ENCODE data around the gene JSRP1. TPM values are rescaled to one million over a fixed set of nuclear protein-coding genes. Genes with fewer than 3 reads are reported as not detected.

Gene JSRP1
- total and polyA plus RNA-seq, 2 experiments from 2014 or later = 2.4 to 3.1 TPM

DNA sequence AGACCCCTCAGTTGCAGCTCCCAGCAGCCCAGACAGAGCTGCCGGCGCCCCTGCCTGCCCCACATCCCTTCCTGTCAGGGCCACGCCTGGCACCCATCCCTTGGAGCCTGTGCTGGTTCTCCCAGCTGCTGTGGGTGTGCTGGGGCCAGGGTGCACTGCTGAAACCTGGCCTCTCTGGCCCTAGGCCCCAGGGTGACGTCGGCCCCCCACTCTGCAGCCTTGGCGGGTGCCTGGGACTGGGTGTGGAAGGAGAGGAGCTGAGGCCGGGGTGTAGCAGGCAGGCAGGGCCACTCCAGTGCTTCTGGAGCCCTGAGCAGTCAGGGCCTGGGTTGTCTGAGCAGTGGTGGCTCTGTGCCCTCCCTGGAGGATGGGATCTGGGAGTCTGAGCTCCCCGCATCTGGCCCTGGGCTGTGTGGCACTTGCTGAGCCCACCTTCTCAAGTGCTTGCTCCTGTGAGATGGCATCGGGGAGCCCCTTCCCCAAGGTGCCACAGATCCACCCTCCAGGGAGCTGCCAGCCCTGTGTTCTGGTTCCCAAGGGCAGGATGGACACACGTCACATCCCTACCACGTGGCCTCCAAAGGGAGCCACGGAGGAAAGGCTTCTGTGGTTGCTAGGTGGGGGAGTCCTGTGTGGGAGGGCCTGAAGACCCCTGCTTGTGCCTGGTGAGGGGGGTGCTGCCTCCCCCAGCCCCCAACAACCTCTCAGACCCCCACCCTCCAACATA is 25.2 kb downstream of the JSRP1 start:
- H3K4me3 ChIP-seq = no peak overlapping the region
- H3K27ac Mint-ChIP-seq = no peak overlapping the region
- no peak overlapping the region for H3K4me2 ChIP-seq
- 0 out of 2 replicates have a peak, but pooled peaks cover 3% of the 10 kb centered on the region for H3K4me1 ChIP-seq (ENCODE audit: insufficient read depth)
- no peaks in the 10 kb centered on the region for H3K27me3 ChIP-seq (ENCODE audit: insufficient read depth)
- H3F3A ChIP-seq (replicated peaks; ENCODE audit: low read depth) = 0 out of 2 replicates have a peak, but pooled peaks cover 13% of the 10 kb centered on the region
- peaks cover 29% of the 10 kb centered on the region for H3K36me3 Mint-ChIP-seq (ENCODE audit: low read depth)
- peaks cover 14% of the 10 kb centered on the region for H3K27me3 Mint-ChIP-seq (ENCODE audit: insufficient read depth, low read depth, poor library complexity)
- H3K9me3 Mint-ChIP-seq = peaks cover 3% of the 10 kb centered on the region; the same call in 1 of the 3 replicates
- H4K20me1 ChIP-seq (replicated peaks; ENCODE audit: insufficient read depth) = peaks cover 3% of the 10 kb centered on the region
- TF ChIP-seq ZNF114 (CRISPR knock-in tag; IDR thresholded peaks at IDR 0.05) (no peak), STAT1 (IDR thresholded peaks at IDR 0.05; ENCODE audit: unreplicated experiment) (no peak), ZNF331 (CRISPR knock-in tag; IDR thresholded peaks at IDR 0.05; ENCODE audit: low read depth) (no peak), POLR2AphosphoS5 (IDR thresholded peaks at IDR 0.05; ENCODE audit: low read depth) (no peak), CREB1 (CRISPR knock-in tag; IDR thresholded peaks at IDR 0.05; ENCODE audit: low read depth) (no peak), EZH2 (IDR thresholded peaks at IDR 0.05; ENCODE audit: low read depth, unreplicated experiment) (no peak), JUNB (IDR thresholded peaks at IDR 0.05; ENCODE audit: unreplicated experiment) (no peak), EZH2phosphoT487 (IDR thresholded peaks at IDR 0.05; ENCODE audit: unreplicated experiment) (no peak), NANOG (IDR thresholded peaks at IDR 0.05; ENCODE audit: borderline replicate concordance) (no peak)
- TF ChIP-seq, protein P1, sequence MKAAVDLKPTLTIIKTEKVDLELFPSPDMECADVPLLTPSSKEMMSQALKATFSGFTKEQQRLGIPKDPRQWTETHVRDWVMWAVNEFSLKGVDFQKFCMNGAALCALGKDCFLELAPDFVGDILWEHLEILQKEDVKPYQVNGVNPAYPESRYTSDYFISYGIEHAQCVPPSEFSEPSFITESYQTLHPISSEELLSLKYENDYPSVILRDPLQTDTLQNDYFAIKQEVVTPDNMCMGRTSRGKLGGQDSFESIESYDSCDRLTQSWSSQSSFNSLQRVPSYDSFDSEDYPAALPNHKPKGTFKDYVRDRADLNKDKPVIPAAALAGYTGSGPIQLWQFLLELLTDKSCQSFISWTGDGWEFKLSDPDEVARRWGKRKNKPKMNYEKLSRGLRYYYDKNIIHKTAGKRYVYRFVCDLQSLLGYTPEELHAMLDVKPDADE (IDR thresholded peaks at IDR 0.05) = no peak
- TF ChIP-seq, protein P2, sequence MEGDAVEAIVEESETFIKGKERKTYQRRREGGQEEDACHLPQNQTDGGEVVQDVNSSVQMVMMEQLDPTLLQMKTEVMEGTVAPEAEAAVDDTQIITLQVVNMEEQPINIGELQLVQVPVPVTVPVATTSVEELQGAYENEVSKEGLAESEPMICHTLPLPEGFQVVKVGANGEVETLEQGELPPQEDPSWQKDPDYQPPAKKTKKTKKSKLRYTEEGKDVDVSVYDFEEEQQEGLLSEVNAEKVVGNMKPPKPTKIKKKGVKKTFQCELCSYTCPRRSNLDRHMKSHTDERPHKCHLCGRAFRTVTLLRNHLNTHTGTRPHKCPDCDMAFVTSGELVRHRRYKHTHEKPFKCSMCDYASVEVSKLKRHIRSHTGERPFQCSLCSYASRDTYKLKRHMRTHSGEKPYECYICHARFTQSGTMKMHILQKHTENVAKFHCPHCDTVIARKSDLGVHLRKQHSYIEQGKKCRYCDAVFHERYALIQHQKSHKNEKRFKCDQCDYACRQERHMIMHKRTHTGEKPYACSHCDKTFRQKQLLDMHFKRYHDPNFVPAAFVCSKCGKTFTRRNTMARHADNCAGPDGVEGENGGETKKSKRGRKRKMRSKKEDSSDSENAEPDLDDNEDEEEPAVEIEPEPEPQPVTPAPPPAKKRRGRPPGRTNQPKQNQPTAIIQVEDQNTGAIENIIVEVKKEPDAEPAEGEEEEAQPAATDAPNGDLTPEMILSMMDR (conservative IDR thresholded peaks at IDR 0.05; ENCODE audit: low read depth in 2 of 2) = no peak
- TF ChIP-seq, protein P3, sequence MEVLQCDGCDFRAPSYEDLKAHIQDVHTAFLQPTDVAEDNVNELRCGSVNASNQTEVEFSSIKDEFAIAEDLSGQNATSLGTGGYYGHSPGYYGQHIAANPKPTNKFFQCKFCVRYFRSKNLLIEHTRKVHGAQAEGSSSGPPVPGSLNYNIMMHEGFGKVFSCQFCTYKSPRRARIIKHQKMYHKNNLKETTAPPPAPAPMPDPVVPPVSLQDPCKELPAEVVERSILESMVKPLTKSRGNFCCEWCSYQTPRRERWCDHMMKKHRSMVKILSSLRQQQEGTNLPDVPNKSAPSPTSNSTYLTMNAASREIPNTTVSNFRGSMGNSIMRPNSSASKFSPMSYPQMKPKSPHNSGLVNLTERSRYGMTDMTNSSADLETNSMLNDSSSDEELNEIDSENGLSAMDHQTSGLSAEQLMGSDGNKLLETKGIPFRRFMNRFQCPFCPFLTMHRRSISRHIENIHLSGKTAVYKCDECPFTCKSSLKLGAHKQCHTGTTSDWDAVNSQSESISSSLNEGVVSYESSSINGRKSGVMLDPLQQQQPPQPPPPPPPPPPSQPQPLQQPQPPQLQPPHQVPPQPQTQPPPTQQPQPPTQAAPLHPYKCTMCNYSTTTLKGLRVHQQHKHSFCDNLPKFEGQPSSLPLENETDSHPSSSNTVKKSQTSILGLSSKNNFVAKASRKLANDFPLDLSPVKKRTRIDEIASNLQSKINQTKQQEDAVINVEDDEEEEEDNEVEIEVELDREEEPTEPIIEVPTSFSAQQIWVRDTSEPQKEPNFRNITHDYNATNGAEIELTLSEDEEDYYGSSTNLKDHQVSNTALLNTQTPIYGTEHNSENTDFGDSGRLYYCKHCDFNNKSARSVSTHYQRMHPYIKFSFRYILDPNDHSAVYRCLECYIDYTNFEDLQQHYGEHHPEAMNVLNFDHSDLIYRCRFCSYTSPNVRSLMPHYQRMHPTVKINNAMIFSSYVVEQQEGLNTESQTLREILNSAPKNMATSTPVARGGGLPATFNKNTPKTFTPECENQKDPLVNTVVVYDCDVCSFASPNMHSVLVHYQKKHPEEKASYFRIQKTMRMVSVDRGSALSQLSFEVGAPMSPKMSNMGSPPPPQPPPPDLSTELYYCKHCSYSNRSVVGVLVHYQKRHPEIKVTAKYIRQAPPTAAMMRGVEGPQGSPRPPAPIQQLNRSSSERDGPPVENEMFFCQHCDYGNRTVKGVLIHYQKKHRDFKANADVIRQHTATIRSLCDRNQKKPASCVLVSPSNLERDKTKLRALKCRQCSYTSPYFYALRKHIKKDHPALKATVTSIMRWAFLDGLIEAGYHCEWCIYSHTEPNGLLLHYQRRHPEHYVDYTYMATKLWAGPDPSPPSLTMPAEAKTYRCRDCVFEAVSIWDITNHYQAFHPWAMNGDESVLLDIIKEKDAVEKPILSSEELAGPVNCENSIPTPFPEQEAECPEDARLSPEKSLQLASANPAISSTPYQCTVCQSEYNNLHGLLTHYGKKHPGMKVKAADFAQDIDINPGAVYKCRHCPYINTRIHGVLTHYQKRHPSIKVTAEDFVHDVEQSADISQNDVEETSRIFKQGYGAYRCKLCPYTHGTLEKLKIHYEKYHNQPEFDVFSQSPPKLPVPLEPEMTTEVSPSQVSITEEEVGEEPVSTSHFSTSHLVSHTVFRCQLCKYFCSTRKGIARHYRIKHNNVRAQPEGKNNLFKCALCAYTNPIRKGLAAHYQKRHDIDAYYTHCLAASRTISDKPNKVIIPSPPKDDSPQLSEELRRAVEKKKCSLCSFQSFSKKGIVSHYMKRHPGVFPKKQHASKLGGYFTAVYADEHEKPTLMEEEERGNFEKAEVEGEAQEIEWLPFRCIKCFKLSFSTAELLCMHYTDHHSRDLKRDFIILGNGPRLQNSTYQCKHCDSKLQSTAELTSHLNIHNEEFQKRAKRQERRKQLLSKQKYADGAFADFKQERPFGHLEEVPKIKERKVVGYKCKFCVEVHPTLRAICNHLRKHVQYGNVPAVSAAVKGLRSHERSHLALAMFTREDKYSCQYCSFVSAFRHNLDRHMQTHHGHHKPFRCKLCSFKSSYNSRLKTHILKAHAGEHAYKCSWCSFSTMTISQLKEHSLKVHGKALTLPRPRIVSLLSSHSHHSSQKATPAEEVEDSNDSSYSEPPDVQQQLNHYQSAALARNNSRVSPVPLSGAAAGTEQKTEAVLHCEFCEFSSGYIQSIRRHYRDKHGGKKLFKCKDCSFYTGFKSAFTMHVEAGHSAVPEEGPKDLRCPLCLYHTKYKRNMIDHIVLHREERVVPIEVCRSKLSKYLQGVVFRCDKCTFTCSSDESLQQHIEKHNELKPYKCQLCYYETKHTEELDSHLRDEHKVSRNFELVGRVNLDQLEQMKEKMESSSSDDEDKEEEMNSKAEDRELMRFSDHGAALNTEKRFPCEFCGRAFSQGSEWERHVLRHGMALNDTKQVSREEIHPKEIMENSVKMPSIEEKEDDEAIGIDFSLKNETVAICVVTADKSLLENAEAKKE (CRISPR knock-in tag; IDR thresholded peaks at IDR 0.05) = no peak
- TF ChIP-seq, protein P4, sequence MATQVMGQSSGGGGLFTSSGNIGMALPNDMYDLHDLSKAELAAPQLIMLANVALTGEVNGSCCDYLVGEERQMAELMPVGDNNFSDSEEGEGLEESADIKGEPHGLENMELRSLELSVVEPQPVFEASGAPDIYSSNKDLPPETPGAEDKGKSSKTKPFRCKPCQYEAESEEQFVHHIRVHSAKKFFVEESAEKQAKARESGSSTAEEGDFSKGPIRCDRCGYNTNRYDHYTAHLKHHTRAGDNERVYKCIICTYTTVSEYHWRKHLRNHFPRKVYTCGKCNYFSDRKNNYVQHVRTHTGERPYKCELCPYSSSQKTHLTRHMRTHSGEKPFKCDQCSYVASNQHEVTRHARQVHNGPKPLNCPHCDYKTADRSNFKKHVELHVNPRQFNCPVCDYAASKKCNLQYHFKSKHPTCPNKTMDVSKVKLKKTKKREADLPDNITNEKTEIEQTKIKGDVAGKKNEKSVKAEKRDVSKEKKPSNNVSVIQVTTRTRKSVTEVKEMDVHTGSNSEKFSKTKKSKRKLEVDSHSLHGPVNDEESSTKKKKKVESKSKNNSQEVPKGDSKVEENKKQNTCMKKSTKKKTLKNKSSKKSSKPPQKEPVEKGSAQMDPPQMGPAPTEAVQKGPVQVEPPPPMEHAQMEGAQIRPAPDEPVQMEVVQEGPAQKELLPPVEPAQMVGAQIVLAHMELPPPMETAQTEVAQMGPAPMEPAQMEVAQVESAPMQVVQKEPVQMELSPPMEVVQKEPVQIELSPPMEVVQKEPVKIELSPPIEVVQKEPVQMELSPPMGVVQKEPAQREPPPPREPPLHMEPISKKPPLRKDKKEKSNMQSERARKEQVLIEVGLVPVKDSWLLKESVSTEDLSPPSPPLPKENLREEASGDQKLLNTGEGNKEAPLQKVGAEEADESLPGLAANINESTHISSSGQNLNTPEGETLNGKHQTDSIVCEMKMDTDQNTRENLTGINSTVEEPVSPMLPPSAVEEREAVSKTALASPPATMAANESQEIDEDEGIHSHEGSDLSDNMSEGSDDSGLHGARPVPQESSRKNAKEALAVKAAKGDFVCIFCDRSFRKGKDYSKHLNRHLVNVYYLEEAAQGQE (IDR thresholded peaks at IDR 0.05; ENCODE audit: unreplicated experiment) = no peak
- no peak for DNase-seq (ENCODE audit: low spot score)
- no peak for ATAC-seq
- peaks cover 8% of the 10 kb centered on the region for H3K4me1 Mint-ChIP-seq
- no peaks in the 10 kb centered on the region for H3K9me2 ChIP-seq (ENCODE audit: insufficient read depth)
- peaks cover 20% of the 10 kb centered on the region for H3K79me2 ChIP-seq (replicated peaks; ENCODE audit: insufficient read depth)
- H3K4me3 Mint-ChIP-seq = no peak overlapping the region
- 0 out of 2 replicates have a peak overlapping the region, but pooled peaks have one; percentile 26 for H3K27ac ChIP-seq (ENCODE audit: low read depth)
- no peaks in the 10 kb centered on the region for H3K36me3 ChIP-seq (ENCODE audit: insufficient read depth)
- H2AFZ ChIP-seq = no peak overlapping the region

All from GM23338 (cell line).